Tibial nerve (tissue), 3 donors: Measurements from ENCODE around the gene ENDOU.

ENCODE experiments used
- CTCF ChIP-seq, 5 experiments: fragments of 200-600 bp in 3 of 5; fragments of 450-650 bp in 2 of 5; sonication (generic) in 3 of 5; IDR thresholded peaks; one replicate each; pipeline ENCODE4 v1.5.1; 2016 to 2019; ENCODE audit warnings: antibody characterized with exemption in 5 of 5, mild to moderate bottlenecking in 3 of 5, moderate library complexity in 2 of 5
- POLR2A ChIP-seq, 2 donors: fragments of 450-650 bp; IDR thresholded peaks; one replicate each; pipeline ENCODE4 v1.6.1; 2017; ENCODE audit warnings: antibody characterized with exemption in 2 of 2, mild to moderate bottlenecking in 2 of 2, moderate library complexity in 2 of 2

GRCh38 chr12:47707905-47708543, 17.3 kb downstream of the ENDOU start:
- TF ChIP-seq CTCF (IDR thresholded peaks at IDR 0.05), result no peak
- TF ChIP-seq POLR2A (IDR thresholded peaks at IDR 0.05), result no peak
